ELF-1 (cell line): ENCODE data around the gene EXOSC7.

Source experiments
- DNase-seq: peaks from one replicate; pipeline ENCODE4 v3.0.0-alpha.2; 2016; ENCODE audit warnings: low read depth, low spot score

The EXOSC7 gene

GRCh38 chr3:44992555-44993470 is 16.8 kb downstream of the EXOSC7 start:
- DNase-seq, result peak; percentile 48

- peak; percentile 54 for DNase-seq
Observed at GRCh38 chr3:44993471-44994205, 17.6 kb downstream of the EXOSC7 start.

GRCh38 chr3:44995142-44995770 is 19.2 kb downstream of the EXOSC7 start:
- no peak for DNase-seq

- DNase-seq, result no peak
Observed at GRCh38 chr3:44996556-44996969, 20.5 kb downstream of the EXOSC7 start.

GRCh38 chr3:44999782-45000181 is 23.7 kb downstream of the EXOSC7 start:
- DNase-seq, result no peak

- no peak for DNase-seq
Observed at GRCh38 chr3:45000823-45001222, 24.8 kb downstream of the EXOSC7 start.

GRCh38 chr3:45001738-45002137 is 25.7 kb downstream of the EXOSC7 start:
- DNase-seq, result no peak

- no peak for DNase-seq
Observed at GRCh38 chr3:45002139-45002660, 26.2 kb downstream of the EXOSC7 start.

GRCh38 chr3:45002720-45003119 is 26.7 kb downstream of the EXOSC7 start:
- no peak for DNase-seq

- no peak for DNase-seq
Observed at GRCh38 chr3:45003406-45003805, 27.4 kb downstream of the EXOSC7 start.

GRCh38 chr3:45003859-45004258 is 27.8 kb downstream of the EXOSC7 start:
- no peak for DNase-seq

- no peak for DNase-seq
Observed at GRCh38 chr3:45007091-45007490, 31.0 kb downstream of the EXOSC7 start.

GRCh38 chr3:45008117-45008516 is 32.1 kb downstream of the EXOSC7 start:
- DNase-seq, result no peak

GRCh38 chr3:45009868-45010267 is 33.8 kb downstream of the EXOSC7 start:
- no peak for DNase-seq

GRCh38 chr3:45010811-45011333 is 34.8 kb downstream of the EXOSC7 start:
- DNase-seq, result no peak

GRCh38 chr3:45011756-45012508 is 35.9 kb downstream of the EXOSC7 start:
- DNase-seq, result no peak

- DNase-seq, result no peak
Observed at GRCh38 chr3:45012577-45012976, 36.5 kb downstream of the EXOSC7 start.

GRCh38 chr3:45016916-45017315 is 40.9 kb downstream of the EXOSC7 start:
- no peak for DNase-seq

- no peak for DNase-seq
Observed at GRCh38 chr3:45017821-45018220, 41.8 kb downstream of the EXOSC7 start.

GRCh38 chr3:45020534-45020933 is 44.5 kb downstream of the EXOSC7 start:
- DNase-seq, result no peak
